OCI-LY3 (cell line): ENCODE results near the gene MKI67.

Source experiments
- H2AFZ ChIP-seq: fragments of 200-600, 300-600 bp; shearing (Covaris generic); 2 replicates; pipeline ENCODE4 v1.6.0; 2014; ENCODE audit warnings: antibody characterized with exemption, low read depth, low read length
- H3K27ac ChIP-seq: fragments of 200-600, 300-600 bp; sonication (generic); 2 replicates; pipeline ENCODE4 v1.5.1; 2014; ENCODE audit warnings: mild to moderate bottlenecking, low read length, moderate library complexity, mixed read lengths
- H3K27me3 ChIP-seq: fragments of 200-600, 300-600 bp; sonication (generic); 2 replicates; pipeline ENCODE4 v1.6.1; 2014; ENCODE audit warnings: low read depth, low read length, mixed read lengths
- H3K36me3 ChIP-seq: fragments of 200-600, 300-600 bp; sonication (generic); replicated peaks from 2 replicates; pipeline ENCODE3; 2014; ENCODE audit warnings: low read depth, low read length, mixed read lengths
- H3K4me1 ChIP-seq: fragments of 300-600, 200-600 bp; sonication (generic); 2 replicates; pipeline ENCODE4 v1.6.1; 2014; ENCODE audit warnings: low read length, mixed read lengths
- H3K4me2 ChIP-seq: fragments of 200-600, 300-600 bp; sonication (generic); 2 replicates; pipeline ENCODE4 v1.6.1; 2014; ENCODE audit warnings: low read length, mixed read lengths
- H3K4me3 ChIP-seq: fragments of 300-600, 200-600 bp; sonication (generic); 2 replicates; pipeline ENCODE4 v1.5.1; 2014; ENCODE audit warnings: antibody characterized with exemption, mild to moderate bottlenecking, low read length, moderate library complexity
- H3K79me2 ChIP-seq: fragments of 300-600, 200-600 bp; shearing (Covaris generic); 2 replicates; pipeline ENCODE4 v1.6.1; 2014; ENCODE audit warnings: mild to moderate bottlenecking, low read length, mixed read lengths
- H3K9ac ChIP-seq: fragments of 300-600, 200-600 bp; shearing (Covaris generic); 2 replicates; pipeline ENCODE4 v1.6.0; 2014; ENCODE audit warnings: mild to moderate bottlenecking, low read length, moderate library complexity
- H3K9me3 ChIP-seq: fragments of 200-600, 300-600 bp; shearing (Covaris generic); 2 replicates; pipeline ENCODE4 v1.6.1; 2014; ENCODE audit warnings: low read length, mixed read lengths; ENCODE audit not compliant: insufficient read depth
- H4K20me1 ChIP-seq: fragments of 200-600, 300-600 bp; sonication (generic); 2 replicates; pipeline ENCODE4 v1.6.1; 2016; ENCODE audit warnings: low read length, mixed read lengths; ENCODE audit not compliant: insufficient read depth
- EZH2phosphoT487 ChIP-seq: fragments of 200-600 bp; shearing (Covaris generic); IDR thresholded peaks from 2 replicates; pipeline ENCODE4 v1.6.1; 2018; ENCODE audit warnings: antibody characterized with exemption, mixed run types, low read depth
- TF ChIP-seq, protein P1 (sequence below): fragments of 200-600, 300-600 bp; sonication (generic); IDR thresholded peaks from 2 replicates; pipeline ENCODE4 v1.5.1; 2014; ENCODE audit warnings: antibody characterized with exemption, low read length, low read depth

MKI67 gene

DNA sequence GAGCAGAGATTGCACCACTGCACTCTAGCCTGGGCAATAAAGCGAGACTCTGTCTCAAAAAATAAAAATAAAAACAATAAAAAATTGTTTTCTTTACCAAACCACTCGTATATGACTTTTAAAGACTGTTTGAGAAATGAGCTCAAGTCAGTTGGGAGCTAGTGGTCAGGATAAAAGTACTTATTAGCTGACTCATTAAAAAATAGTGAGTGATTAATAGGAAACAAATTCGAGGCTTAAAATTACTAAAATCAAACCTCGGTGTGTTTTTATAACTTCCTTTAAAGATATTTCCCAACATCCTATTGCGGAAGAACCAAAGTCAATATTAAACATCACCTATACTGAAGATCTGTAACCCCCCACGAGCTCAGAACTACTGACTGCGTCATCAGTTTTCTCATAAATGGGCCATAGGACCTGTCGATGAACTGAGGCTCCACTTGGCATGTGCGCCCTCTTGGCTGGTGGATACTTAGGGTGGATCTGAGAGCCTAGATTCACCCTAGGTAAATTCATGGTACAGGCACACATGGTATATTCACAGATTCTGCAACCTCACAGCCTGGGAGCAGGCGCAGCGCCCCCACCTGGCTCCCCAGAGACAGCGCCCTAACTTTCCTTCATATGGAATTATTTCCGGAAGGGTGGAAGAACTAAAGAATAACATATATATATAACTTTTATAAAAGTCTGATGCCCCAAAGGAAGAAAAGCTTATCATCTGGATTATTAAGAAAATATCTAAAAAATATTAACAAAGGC is 9.2 kb downstream of the MKI67 start:
- H4K20me1 ChIP-seq: peaks cover 22% of the 10 kb centered on the region
- no peaks in the 10 kb centered on the region for H3K27me3 ChIP-seq
- peaks cover 80% of the 10 kb centered on the region for H3K36me3 ChIP-seq
- no peak overlapping the region for H3K9ac ChIP-seq
- no peak overlapping the region for H3K27ac ChIP-seq
- no peak overlapping the region for H3K4me2 ChIP-seq
- no peaks in the 10 kb centered on the region for H3K4me1 ChIP-seq
- H3K79me2 ChIP-seq: peaks cover 60% of the 10 kb centered on the region
- no peak overlapping the region for H3K4me3 ChIP-seq
- H3K9me3 ChIP-seq: no peaks in the 10 kb centered on the region
- TF ChIP-seq, protein P1, sequence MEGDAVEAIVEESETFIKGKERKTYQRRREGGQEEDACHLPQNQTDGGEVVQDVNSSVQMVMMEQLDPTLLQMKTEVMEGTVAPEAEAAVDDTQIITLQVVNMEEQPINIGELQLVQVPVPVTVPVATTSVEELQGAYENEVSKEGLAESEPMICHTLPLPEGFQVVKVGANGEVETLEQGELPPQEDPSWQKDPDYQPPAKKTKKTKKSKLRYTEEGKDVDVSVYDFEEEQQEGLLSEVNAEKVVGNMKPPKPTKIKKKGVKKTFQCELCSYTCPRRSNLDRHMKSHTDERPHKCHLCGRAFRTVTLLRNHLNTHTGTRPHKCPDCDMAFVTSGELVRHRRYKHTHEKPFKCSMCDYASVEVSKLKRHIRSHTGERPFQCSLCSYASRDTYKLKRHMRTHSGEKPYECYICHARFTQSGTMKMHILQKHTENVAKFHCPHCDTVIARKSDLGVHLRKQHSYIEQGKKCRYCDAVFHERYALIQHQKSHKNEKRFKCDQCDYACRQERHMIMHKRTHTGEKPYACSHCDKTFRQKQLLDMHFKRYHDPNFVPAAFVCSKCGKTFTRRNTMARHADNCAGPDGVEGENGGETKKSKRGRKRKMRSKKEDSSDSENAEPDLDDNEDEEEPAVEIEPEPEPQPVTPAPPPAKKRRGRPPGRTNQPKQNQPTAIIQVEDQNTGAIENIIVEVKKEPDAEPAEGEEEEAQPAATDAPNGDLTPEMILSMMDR: peak; percentile 19; the same call in 1 of the 2 replicates
- no peak for TF ChIP-seq EZH2phosphoT487
- H2AFZ ChIP-seq: no peak overlapping the region

DNA sequence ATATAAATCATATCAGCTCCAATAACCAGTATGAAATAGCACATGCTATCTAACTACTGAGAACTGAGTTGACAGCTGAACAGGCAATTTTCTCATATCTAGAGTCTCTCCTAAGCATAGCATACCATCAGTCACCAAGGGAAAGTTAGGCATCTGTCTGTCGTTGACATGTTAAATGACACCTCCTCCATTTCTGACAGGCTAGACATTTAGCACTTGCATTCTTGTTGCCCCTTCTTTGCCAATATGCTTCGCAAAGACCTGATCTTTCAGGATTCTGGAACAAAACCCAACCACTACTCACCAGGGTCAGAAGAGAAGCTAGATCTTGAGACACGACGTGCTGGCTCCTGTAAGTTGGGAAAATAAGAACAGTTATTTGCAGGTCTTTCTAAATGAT is 10.0 kb downstream of the MKI67 start:
- peaks cover 55% of the 10 kb centered on the region for H3K79me2 ChIP-seq
- no peaks in the 10 kb centered on the region for H3K4me1 ChIP-seq
- H3K4me2 ChIP-seq: no peak overlapping the region
- peaks cover 22% of the 10 kb centered on the region for H4K20me1 ChIP-seq
- peaks cover 84% of the 10 kb centered on the region for H3K36me3 ChIP-seq
- H3K9ac ChIP-seq: no peak overlapping the region
- TF ChIP-seq, protein P1: no peak
- TF ChIP-seq EZH2phosphoT487: no peak
- no peaks in the 10 kb centered on the region for H3K27me3 ChIP-seq
- no peak overlapping the region for H3K4me3 ChIP-seq
- H3K27ac ChIP-seq: no peak overlapping the region
- no peaks in the 10 kb centered on the region for H3K9me3 ChIP-seq
- H2AFZ ChIP-seq: no peak overlapping the region

DNA sequence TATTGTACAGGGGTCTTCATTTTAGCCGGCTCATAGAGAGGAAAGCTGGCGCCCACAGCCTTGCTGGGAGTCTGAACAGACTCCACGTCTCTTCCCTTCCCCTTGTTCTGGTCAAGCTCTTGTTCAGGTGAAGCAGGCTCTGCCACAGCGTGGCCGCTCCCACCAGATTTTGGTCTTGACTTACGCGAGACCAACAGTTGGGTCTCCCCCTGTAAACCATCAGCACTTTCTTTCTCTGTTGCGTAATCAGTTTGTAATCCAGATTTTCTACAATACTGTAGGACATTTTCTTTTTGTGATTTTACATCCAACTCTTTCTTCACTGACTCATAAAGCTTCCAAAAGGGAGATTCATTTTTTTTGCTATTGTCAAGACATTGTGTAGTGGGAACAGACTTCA is 10.9 kb downstream of the MKI67 start:
- Histone ChIP-seq H3K4me1 (no peaks in the 10 kb centered on the region), H3K9ac (no peak overlapping the region), H3K27me3 (no peaks in the 10 kb centered on the region), H3K9me3 (no peaks in the 10 kb centered on the region), H3K27ac (no peak overlapping the region), H2AFZ (no peak overlapping the region), H3K4me2 (no peak overlapping the region), H4K20me1 (peaks cover 15% of the 10 kb centered on the region; the same call in 1 of the 2 replicates), H3K4me3 (no peak overlapping the region), H3K36me3 (peaks cover 80% of the 10 kb centered on the region), H3K79me2 (peaks cover 47% of the 10 kb centered on the region)
- no peak for TF ChIP-seq EZH2phosphoT487

DNA sequence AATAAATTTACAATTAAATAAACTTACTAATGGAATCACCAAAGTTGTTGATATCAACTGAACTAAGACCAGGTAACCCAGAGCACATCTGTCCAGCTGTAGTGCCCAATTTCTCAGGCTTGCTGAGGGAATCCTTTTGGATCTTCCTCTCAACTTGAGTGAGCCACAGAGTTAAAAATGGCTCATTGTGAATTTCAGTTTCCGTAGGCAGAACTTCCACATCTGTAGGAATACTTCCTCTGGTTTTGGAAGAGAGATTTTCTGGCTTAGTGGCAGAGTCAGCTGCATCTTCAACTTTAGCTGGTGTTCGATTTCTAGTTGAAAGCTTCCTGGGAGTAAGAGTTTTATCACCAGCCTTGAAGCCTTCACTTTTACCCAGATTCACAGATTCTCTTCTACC is 11.3 kb downstream of the MKI67 start:
- H3K36me3 ChIP-seq: peaks cover 83% of the 10 kb centered on the region
- no peaks in the 10 kb centered on the region for H3K9me3 ChIP-seq
- H3K27me3 ChIP-seq: no peaks in the 10 kb centered on the region
- TF ChIP-seq EZH2phosphoT487: no peak
- TF ChIP-seq, protein P1: no peak
- H3K79me2 ChIP-seq: peaks cover 44% of the 10 kb centered on the region
- no peak overlapping the region for H2AFZ ChIP-seq
- no peak overlapping the region for H3K4me2 ChIP-seq
- H3K27ac ChIP-seq: no peak overlapping the region
- H3K4me1 ChIP-seq: no peaks in the 10 kb centered on the region
- H3K9ac ChIP-seq: no peak overlapping the region
- H3K4me3 ChIP-seq: no peak overlapping the region
- H4K20me1 ChIP-seq: peaks cover 15% of the 10 kb centered on the region; the same call in 1 of the 2 replicates
